Endothelial cell of umbilical vein (primary cell): ENCODE measurements around the gene MACROD2. TPM values are rescaled to one million over a fixed set of nuclear protein-coding genes. Genes with fewer than 3 reads are reported as not detected.

Experiments
- BruUV-seq: library from RNA; stranded (reverse); fragments of 400-500 nt; replicated peaks from 2 replicates; lab custom pipeline; 2021; lab: Mats Ljungman, UMichigan
- CTCF ChIA-PET: fragments of 300-600, 350-600 bp; sonication (Branson Sonifier 250); formaldehyde crosslinking; loops from one replicate; lab custom pipeline; 2021; ENCODE audit warnings: antibody characterized with exemption, inconsistent platforms; lab: Charles Lee
- POLR2A ChIA-PET: fragments of 300-600, 350-600 bp; sonication (Branson Sonifier 250); formaldehyde crosslinking; loops from one replicate; lab custom pipeline; 2021; ENCODE audit warnings: antibody characterized with exemption, inconsistent platforms; lab: Charles Lee
- DNase-seq: peaks from one replicate; pipeline ENCODE4 v3.0.0-alpha.2; 2011; ENCODE audit warnings: low read depth, low spot score
- FAIRE-seq: peaks from 2 replicates; lab custom pipeline; 2011; peaks lifted over from hg19 to GRCh38; lab: Jason Lieb, UNC
- H2AFZ ChIP-seq: 2 replicates; pipeline ENCODE4 v1.6.0; 2012; ENCODE audit warnings: low read depth, low read length, control low read depth, inconsistent platforms
- H3K27ac ChIP-seq: 2 replicates; pipeline ENCODE4 v1.5.1; 2011; ENCODE audit warnings: low read depth, mild to moderate bottlenecking, control low read depth, low read length, moderate library complexity; ENCODE audit not compliant: insufficient read depth
- H3K27me3 ChIP-seq, 2 experiments: 2 replicates each; pipeline versions ENCODE4 v1.6.0 to v1.6.1; 2011; ENCODE audit warnings: low read length in 2 of 2, mixed read lengths in 1 of 2; ENCODE audit not compliant: control insufficient read depth in 2 of 2, insufficient read depth in 2 of 2
- H3K36me3 ChIP-seq, 2 experiments: 2 replicates in 1 of 2; 3 replicates in 1 of 2; pipeline ENCODE4 v1.5.1; 2011; ENCODE audit warnings: low read length in 2 of 2, mild to moderate bottlenecking in 1 of 2, moderate library complexity in 1 of 2; ENCODE audit not compliant: control insufficient read depth in 2 of 2, insufficient read depth in 2 of 2; ENCODE audit errors: extremely low read depth in 1 of 2
- H3K4me1 ChIP-seq: 3 replicates; pipeline ENCODE4 v1.5.1; 2011; ENCODE audit warnings: mild to moderate bottlenecking, low read length; ENCODE audit not compliant: control insufficient read depth, insufficient read depth; ENCODE audit errors: extremely low read depth
- H3K4me2 ChIP-seq: 2 replicates; pipeline ENCODE4 v1.6.1; 2011; ENCODE audit warnings: low read length, control low read depth, mixed read lengths; ENCODE audit not compliant: insufficient read depth
- H3K4me3 ChIP-seq, 3 experiments: fragments of 200-600 bp in 1 of 3; sonication (generic), shearing (Covaris generic) in 1 of 3; replicated peaks in 1 of 3; 2 replicates each; pipeline ENCODE4 v1.5.1; 2011 to 2016; ENCODE audit warnings: control low read depth in 3 of 3, low read length in 3 of 3, mild to moderate bottlenecking in 2 of 3, inconsistent platforms in 1 of 3, low read depth in 1 of 3, moderate library complexity in 1 of 3; ENCODE audit not compliant: insufficient read depth in 1 of 3
- H3K79me2 ChIP-seq: 2 replicates; pipeline ENCODE4 v1.6.0; 2012; ENCODE audit warnings: low read length, inconsistent platforms; ENCODE audit not compliant: control insufficient read depth, insufficient read depth
- H3K9ac ChIP-seq: replicated peaks from 2 replicates; pipeline ENCODE3; 2011; ENCODE audit warnings: low read length, control low read depth; ENCODE audit not compliant: insufficient read depth; ENCODE audit errors: extremely low read depth
- H3K9me1 ChIP-seq: replicated peaks from 3 replicates; pipeline ENCODE4 v1.6.0; 2011; ENCODE audit warnings: mild to moderate bottlenecking, low read length; ENCODE audit not compliant: control insufficient read depth, insufficient read depth; ENCODE audit errors: extremely low read depth
- H3K9me3 ChIP-seq: replicated peaks from 2 replicates; pipeline ENCODE4 v1.5.1; 2012; ENCODE audit warnings: low read length, inconsistent platforms; ENCODE audit not compliant: control insufficient read depth, insufficient read depth
- H4K20me1 ChIP-seq: replicated peaks from 2 replicates; pipeline ENCODE3; 2011; ENCODE audit warnings: mild to moderate bottlenecking, low read length; ENCODE audit not compliant: control insufficient read depth, insufficient read depth; ENCODE audit errors: extremely low read depth
- CTCF ChIP-seq, 2 donors: IDR thresholded peaks; 1 replicate in 1 of 2; 2 replicates in 1 of 2; pipeline ENCODE4 v1.5.1; 2011; ENCODE audit warnings: low read length in 2 of 2, mild to moderate bottlenecking in 2 of 2, moderate library complexity in 2 of 2, control low read depth in 1 of 2, inconsistent platforms in 1 of 2, low read depth in 1 of 2; ENCODE audit not compliant: insufficient read depth in 1 of 2; ENCODE audit errors: extremely low read depth in 1 of 2
- EZH2 ChIP-seq: IDR thresholded peaks from 2 replicates; pipeline ENCODE4 v1.6.1; 2012; ENCODE audit warnings: borderline replicate concordance, low read depth, mild to moderate bottlenecking, moderate library complexity, low read length, inconsistent platforms; ENCODE audit not compliant: severe bottlenecking
- FOS ChIP-seq: IDR thresholded peaks from 2 replicates; pipeline ENCODE4 v1.6.1; 2011; ENCODE audit warnings: mild to moderate bottlenecking, low read length, moderate library complexity, borderline replicate concordance; ENCODE audit not compliant: insufficient read depth
- GATA2 ChIP-seq: IDR thresholded peaks from 2 replicates; pipeline ENCODE4 v1.7.0; 2011; ENCODE audit warnings: low read depth, mild to moderate bottlenecking, moderate library complexity, mixed read lengths, low read length; ENCODE audit not compliant: insufficient read length, insufficient read depth
- JUN ChIP-seq: IDR thresholded peaks from 2 replicates; pipeline ENCODE4 v1.6.1; 2011; ENCODE audit warnings: borderline replicate concordance, low read depth; ENCODE audit not compliant: insufficient read length, insufficient read depth
- MAX ChIP-seq: IDR thresholded peaks from 2 replicates; pipeline ENCODE4 v1.6.1; 2011; ENCODE audit not compliant: insufficient read depth, insufficient read length
- MYC ChIP-seq: IDR thresholded peaks from one replicate; pipeline ENCODE4 v1.6.1; 2011; ENCODE audit warnings: mild to moderate bottlenecking, low read depth, low read length
- POLR2A ChIP-seq: IDR thresholded peaks from 2 replicates; pipeline ENCODE4 v1.6.1; 2012; ENCODE audit warnings: low read depth, mild to moderate bottlenecking, control low read depth, low read length
- POLR2AphosphoS5 ChIP-seq: IDR thresholded peaks from 2 replicates; pipeline ENCODE4 v1.6.1; 2012; ENCODE audit warnings: low read depth, mild to moderate bottlenecking, control low read depth, low read length, moderate library complexity; ENCODE audit not compliant: insufficient read depth
- dilution Hi-C: fragments of 300-500 bp; cut with MboI; formaldehyde crosslinking; loops from one replicate; pipeline ENCODE4 v1.15.0; 2019; ENCODE audit warnings: low sequenced_read_pairs; ENCODE audit not compliant: extremely low pct_ligation_motif_present
- intact Hi-C: fragments of 100-400 bp; cut with micrococcal nuclease; formaldehyde crosslinking; loops from one replicate; pipeline ENCODE4 v1.10.0; 2022
- polyA plus RNA-seq, 4 experiments: library from polyadenylated mRNA; depleted of rRNA in 3 of 4; stranded (reverse) in 3 of 4; unstranded in 1 of 4; fragments of >200 nt; gene quantifications; 2 replicates each; pipeline versions ENCODE4 v1.2.1 to v1.2.3, GENCODE V29; 2011 to 2012; ENCODE audit warnings: missing spikeins in 1 of 4
- total RNA-seq: library from RNA; stranded (reverse); gene quantifications from 2 replicates; pipeline ENCODE4 v1.2.3, GENCODE V29; 2021

MACROD2 gene
- total and polyA plus RNA-seq, 2 donors (not counting 3 experiments of a cell fraction or from before 2014, with no cell fraction given) = 0.11 to 0.73 TPM

- POLR2A ChIA-PET = no interaction called here
- H3K27ac ChIP-seq = no peak overlapping the region
- no peak overlapping the region for H3K4me3 ChIP-seq
- no peaks in the 10 kb centered on the region for H3K9me3 ChIP-seq
- H3K27me3 ChIP-seq = no peaks in the 10 kb centered on the region
- dilution Hi-C loops = no loop called here
- TF ChIP-seq MYC = no peak
- no peak for TF ChIP-seq FOS
- TF ChIP-seq GATA2 = no peak
- no peak for TF ChIP-seq EZH2
- intact Hi-C loops = no loop called here
- no peaks in the 10 kb centered on the region for H4K20me1 ChIP-seq
- no peaks in the 10 kb centered on the region for H3K36me3 ChIP-seq
- FAIRE-seq = no peak
- H3K4me2 ChIP-seq = no peak overlapping the region
- no peaks in the 10 kb centered on the region for H3K79me2 ChIP-seq
- no peak for DNase-seq
- H3K9ac ChIP-seq = no peak overlapping the region
- CTCF ChIA-PET = interaction anchor here (0.9 kb wide), 1 partner anchor 23 kb away, joined by 3 read pairs; no protein-coding TSS in a partner anchor
- H3K9me1 ChIP-seq = no peaks in the 10 kb centered on the region
- H2AFZ ChIP-seq = no peak overlapping the region
- H3K4me1 ChIP-seq = peaks cover 7% of the 10 kb centered on the region
- BruUV-seq = no TSS peak
These were observed 894.4 kb downstream of the MACROD2 start for GRCh38 chr20:14889496-14890255.

DNA sequence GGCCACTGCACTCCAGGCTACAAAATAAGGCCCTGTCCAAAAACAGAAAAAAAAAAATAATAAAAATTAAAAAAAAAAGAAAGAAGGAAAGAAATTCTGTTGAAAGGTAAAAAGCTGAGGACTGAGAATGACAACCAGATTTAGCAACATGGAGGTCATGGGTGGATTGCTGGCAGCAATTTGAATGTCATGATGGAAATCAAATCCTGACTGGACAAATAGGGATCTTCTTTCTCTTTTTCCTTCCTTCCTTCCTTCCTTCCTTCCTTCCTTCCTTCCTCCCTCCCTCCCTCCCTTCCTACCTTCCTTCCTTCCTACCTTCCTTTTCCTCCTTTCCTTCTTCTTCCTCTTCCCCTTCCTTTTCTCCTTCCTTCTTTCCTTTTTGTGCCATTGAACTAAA is 895.4 kb downstream of the MACROD2 start:
- Histone ChIP-seq H3K36me3 (no peaks in the 10 kb centered on the region), H3K4me1 (peaks cover 4% of the 10 kb centered on the region), H4K20me1 (no peaks in the 10 kb centered on the region), H3K27ac (no peak overlapping the region), H3K79me2 (no peaks in the 10 kb centered on the region), H3K9me1 (no peaks in the 10 kb centered on the region), H3K9me3 (no peaks in the 10 kb centered on the region), H3K4me3 (no peak overlapping the region), H3K27me3 (no peaks in the 10 kb centered on the region), H3K4me2 (no peak overlapping the region), H2AFZ (no peak overlapping the region), H3K9ac (no peak overlapping the region)
- dilution Hi-C loops = no loop called here
- CTCF ChIA-PET = interaction anchor here (1.0 kb wide), 1 partner anchor 14 kb away, joined by 3 read pairs; no protein-coding TSS in a partner anchor
- FAIRE-seq = no peak
- intact Hi-C loops = no loop called here
- DNase-seq = no peak
- BruUV-seq = no TSS peak
- POLR2A ChIA-PET = no interaction called here
- no peak for TF ChIP-seq POLR2AphosphoS5
- no peak for TF ChIP-seq EZH2
- no peak for TF ChIP-seq FOS
- no peak for TF ChIP-seq GATA2
- TF ChIP-seq MYC = no peak
- TF ChIP-seq POLR2A = no peak
- no peak for TF ChIP-seq CTCF (IDR thresholded peaks at IDR 0.05; ENCODE audit: extremely low read depth in 1 of 2, insufficient read depth in 1 of 2, low read depth in 1 of 2, low read length in 2 of 2)
- TF ChIP-seq JUN = no peak
- no peak for TF ChIP-seq MAX
